HPDE6-E6E7 (cell line): ENCODE results near the gene YBEY.
A peak's percentile ranks its signal among the peaks of the same experiment; 100 is the strongest.
"Not testable (repeated sequence)": the region's sequence is repeated elsewhere in the genome, so short reads cannot be mapped to it uniquely, and the experiment has no call there.

ENCODE experiments used
- DNase-seq: peaks from one replicate; pipeline ENCODE4 v3.0.0; 2011; ENCODE audit warnings: missing footprints; ENCODE audit errors: extremely low spot score

YBEY gene

DNA sequence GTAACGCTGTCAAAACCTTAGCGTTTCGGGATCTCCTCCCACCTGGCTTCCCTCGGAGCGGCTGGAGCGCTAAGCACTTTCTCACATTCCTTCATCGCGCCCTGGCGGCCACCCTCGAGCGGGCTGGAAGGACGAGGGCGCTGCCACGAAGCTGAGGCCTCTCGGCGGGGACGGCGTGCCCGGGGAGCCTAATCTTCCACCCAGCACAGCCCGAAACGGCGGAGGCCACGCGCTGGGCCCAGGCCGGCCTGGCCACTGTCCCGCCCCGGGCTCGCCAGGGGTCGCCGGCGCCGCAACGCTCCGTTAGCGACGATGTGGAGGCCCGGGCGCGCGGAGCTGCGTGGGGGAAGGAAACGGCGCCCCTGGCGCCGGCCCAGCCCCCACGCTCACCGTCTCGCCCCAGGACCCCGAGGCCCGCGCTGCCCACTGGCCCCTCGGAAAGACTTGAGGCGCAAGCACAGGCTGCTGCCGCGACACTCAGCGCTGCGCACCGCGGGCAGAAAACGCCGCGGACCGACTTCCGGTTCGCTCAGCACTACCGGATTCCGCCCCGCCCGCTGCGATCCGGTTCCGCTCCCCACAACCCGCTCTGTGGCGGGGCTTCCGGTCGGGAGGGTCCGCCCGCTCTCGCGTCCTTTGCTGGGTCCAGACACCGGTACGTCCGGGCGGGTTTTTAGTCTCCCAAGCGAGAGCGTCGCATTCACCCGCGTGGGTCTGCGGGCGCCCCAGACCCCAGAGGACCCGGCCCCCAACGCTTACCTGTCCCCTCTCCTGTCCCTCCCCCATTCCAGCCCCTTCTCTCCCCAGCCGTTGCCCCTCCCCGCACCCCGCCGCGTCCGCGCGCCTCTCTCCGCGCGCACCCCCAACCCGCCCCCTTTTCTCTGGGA is at the start of gene YBEY:
YBEY (plus strand) TSS at position 582 of the 887 bp plus-strand sequence. CDS start 572 bp downstream, outside the sequence.
- peak; percentile 89 for DNase-seq

DNA sequence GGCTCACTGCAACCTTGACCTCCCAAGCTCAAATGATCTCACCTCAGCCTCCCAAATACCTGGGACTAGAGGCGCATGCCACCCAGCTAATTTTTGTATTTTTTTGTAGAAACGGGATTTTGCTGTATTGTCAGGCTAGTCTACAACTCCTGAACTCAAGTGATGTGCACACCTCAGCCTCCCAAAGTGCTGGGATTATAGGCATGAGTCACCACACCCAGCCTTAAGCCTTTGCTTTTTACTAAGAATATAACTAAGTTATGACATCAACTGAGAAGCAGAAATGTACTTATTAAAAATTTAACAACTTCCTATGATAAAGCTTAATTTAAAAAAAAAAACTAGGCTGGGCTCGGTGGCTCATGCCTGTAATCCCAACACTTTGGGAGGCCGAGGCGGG is 48.7 kb upstream of the YBEY start:
- no peak for DNase-seq

DNA sequence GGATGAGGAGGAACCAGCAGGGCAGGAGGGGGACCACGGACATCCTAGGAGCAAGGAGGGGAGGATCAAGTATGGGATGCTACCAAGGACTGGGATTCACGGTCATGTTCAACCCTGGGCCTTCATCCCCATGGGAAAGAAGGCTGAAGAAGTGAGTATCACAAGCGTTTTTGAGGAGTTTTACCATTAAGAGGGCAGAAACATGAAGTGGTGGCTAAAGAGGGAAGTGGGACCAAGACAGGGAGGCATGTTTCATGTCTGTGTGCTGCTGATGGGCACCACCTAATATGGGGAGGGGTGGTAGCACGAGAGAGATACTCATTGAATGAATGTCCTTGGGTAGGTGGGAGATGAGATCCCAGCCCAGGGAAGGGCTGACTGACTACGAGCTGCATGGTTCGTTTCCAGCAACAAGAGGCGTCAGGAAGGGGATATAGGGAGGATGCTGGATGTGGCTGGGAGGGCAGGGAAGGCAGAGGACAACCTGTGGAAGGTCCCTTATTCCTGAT is 46.3 kb upstream of the YBEY start:
- DNase-seq: no peak

DNA sequence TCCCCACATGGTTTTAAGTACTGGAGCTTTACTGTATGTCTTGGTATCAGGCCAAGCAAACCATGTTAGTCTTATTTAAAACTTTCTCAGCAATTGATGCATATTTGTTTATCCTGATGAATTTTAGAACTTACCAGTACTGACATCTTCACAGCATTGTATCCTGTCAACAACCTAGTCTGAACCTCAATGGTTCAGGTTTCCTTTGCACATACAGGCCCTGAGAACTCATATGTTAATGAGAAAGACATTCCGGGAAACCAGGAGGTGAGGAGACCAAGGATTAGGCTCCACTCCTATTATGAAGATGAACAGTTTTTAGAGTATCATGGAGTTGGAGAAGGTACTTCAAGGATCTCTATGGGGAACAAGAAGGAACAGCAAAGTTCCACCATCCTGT is 44.6 kb upstream of the YBEY start:
- not testable (repeated sequence) for DNase-seq

DNA sequence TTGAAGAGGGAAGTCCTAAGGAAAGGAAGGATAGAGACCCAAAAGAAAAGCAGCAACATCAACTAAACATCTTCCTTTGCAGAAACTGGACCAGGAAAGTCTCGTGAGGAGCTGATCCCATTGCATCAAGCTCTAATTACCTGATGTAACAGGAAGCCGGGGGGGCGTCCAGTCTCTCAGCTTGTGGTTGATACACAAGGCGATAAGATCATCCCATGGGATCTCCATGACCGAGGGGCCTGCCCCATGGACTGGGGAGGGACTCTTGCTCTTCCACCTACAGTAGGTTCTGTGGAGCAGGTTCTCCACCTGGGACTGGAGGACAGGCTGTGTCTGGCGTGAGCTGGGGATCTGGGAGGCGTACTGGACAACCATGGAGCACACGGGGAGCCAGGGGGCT is 42.8 kb upstream of the YBEY start:
- DNase-seq: no peak

- no peak for DNase-seq
These were observed 42.2 kb upstream of the YBEY start for GRCh38 chr21:46243960-46244361.

DNA sequence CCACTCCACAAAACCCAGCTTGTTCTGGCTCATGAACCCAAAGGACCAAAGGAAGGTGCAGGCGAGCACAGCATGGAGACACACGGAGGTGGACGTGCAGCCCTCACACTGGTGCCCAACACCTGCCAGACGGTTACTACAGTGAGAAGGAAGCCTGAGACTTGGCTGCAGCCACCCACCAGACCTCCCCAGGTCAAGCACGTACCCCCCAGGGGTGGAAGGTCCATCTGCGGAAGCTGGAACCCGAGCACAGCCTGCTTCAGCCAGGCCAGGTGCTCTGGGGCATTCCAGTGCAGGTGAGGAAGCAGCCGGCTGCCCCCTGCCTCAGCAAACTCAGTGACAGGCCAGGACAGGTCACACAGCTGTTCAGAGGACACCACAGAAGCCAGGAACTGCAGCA is 41.5 kb upstream of the YBEY start:
- DNase-seq: no peak

DNA sequence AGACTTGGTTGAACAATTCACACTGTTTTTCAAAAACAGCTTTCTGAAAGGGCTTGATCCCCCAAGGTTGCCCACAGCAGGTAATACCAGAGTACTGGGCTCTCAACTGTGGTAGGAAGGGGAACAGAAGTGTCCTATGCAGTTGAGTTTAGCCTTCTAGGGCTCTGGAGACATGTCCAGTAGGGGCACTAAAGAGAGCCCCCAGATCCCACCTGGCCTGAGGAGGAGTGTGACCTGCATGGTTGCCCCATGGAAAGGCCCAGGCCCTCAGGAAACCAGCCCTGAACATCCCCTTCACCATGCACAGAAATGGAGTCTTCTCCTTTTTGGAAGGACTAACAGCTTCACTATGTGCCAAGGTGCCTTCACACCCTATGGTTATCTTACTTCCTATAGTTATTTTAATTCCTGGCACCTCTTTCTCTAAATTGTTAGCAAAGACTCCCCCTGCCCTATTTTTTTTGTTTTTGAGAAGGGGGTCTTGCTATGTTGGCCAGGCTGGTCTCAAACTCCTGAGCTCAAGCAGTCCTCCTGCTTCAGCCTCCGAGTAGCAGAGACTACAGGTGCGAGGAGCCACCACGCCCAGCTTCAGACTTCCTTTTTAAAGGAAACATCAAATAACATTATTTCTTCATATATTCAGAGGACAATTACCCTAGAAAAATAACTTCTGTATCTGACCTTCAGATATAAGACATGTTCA is 40.8 kb upstream of the YBEY start:
- no peak for DNase-seq

GRCh38 chr21:46246345-46246744 is 39.8 kb upstream of the YBEY start:
- DNase-seq: no peak

- DNase-seq: no peak
These were observed 38.3 kb upstream of the YBEY start for GRCh38 chr21:46247699-46248421.

DNA sequence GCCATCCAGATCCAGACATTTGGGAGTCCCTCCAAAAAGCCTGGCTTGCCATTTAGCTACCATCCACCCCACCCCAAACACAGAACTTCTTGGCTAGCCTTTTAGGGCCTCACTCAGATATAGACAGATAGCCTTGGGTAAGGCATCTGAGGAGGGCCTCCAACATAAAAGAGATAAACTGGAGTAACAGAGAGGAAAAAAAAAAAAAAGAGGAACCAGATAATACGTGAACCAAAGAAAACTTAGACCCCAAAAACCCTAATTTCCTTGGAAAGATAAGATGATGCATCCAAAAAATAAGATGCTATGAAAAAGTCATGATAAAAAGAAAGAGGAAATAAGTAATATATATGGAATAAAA is 37.7 kb upstream of the YBEY start:
- DNase-seq: no peak

- no peak for DNase-seq
These were observed 37.3 kb upstream of the YBEY start for GRCh38 chr21:46248827-46249226.

DNA sequence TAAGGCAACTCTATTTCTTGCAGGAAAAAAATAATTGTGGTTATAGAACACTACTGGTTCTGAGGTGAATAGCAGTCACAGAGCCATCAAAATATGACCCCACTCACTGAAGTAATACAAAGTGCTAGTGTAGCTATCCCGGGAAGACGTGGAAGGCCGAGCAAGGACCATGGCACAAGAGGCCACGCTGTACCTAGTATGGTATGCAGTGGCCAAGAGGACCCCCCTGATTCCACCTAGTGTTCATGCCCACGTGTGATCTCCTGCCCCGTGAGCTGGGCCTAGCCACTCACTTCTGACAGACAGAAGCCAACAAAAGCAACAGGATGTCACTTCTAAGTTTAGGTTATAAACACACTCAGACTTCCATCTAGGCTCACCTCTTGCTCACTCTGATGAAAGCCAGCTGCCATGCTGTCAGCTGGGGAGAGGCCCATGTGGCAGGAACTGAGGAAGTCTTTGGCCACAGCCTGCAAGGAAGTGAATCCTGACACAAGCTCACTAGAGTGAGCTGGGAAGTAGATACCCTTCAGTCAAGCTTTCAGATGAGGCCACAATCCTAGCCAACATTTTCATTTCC is 35.9 kb upstream of the YBEY start:
- DNase-seq: no peak

DNA sequence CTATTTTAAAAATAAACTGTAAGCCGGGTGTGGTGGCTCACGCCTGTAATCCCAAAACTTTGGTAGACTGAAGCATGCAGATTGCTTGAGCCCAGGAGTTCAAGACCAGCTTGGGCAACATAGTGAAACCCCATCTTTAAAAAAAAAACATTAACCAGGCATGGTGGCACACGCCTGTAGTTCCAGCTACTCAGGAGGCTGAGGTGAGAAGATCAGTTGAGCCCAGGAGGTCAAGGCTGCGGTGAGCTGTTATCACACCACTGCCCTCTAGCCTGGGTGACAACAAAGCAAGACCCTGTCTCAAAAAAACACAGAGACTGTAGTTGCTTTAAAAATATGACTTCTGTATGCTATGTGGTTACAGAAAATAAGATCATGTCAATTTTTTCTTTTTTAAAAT is 33.3 kb upstream of the YBEY start:
- no peak for DNase-seq

DNA sequence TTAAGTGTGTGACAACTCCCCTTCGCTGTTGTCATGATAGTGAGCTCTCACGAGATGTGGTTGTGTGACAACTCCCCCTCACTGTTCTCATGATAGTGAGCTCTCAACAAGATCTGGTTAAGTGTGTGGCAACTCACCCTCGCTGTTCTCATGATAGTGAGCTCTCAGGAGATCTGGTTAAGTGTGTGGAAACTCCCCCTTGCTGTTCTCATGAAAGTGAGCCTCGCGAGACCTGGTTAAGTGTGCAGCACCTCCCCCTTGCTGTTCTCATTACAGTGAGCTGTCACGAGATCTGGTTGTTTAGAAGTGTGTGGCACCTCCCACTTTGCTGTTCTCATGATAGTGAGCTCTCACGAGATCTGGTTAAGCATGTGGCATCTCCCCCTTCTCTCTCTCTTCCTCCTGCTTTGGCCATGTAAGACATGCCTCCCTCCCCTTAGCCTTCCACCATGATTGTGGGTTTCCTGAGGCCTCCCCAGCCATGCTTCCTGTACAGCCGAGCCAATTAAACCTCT is 32.5 kb upstream of the YBEY start:
- no peak for DNase-seq

DNA sequence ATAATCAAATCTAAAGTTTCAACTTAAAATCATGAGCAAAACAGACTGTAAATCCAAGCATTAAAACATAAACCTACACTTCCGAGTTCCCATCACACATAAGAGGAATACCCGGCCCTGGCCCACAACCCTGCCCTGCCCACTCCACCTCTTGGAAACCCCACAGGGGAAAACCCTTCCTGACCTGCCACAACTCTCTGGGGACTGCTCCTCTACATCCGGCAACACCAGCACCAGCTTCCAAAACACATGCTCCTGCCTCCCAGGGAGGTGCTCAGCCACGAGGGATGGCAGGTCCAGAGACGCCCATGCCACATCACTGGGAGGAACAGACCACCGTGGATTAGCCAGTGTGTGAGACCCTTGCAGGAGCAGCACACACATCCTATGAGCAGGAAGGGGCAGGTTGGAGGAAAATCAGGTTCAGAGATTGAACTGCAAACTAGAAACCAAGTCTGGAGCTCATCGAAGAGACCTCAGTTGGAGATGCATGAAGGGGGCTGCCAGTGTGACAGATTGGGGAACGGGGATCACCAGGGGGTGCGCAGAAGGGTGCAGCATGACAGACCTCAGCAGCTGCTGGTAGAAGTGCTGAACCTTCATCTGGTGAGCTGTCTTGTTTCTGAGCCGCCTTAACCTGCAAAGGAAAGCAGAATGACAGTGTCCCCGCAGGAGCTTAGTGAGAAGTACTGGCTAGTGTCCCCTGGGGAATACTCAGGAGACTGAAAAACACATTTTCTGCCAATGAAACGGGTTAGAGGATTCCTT is 31.8 kb upstream of the YBEY start:
- no peak for DNase-seq

DNA sequence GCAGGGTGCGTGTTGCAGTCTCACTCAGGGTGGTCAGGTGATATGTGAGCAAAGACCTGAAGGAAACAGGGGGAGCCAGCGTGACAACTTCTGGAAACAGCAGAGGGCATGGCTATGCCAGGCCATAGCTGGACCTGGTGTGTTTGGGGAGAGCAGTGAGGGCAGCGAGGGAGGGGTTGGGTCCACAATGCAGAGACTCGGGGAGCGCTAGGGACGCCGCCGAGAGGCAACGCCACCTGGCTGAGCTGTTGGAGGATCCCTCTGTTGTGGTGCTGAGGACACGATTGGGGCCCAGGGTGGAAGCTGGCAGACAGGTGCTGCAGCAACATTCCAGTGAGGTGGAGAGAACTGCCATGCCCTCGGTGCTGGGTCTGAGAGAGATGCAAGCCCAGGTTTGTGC is 31.0 kb upstream of the YBEY start:
- DNase-seq: no peak

DNA sequence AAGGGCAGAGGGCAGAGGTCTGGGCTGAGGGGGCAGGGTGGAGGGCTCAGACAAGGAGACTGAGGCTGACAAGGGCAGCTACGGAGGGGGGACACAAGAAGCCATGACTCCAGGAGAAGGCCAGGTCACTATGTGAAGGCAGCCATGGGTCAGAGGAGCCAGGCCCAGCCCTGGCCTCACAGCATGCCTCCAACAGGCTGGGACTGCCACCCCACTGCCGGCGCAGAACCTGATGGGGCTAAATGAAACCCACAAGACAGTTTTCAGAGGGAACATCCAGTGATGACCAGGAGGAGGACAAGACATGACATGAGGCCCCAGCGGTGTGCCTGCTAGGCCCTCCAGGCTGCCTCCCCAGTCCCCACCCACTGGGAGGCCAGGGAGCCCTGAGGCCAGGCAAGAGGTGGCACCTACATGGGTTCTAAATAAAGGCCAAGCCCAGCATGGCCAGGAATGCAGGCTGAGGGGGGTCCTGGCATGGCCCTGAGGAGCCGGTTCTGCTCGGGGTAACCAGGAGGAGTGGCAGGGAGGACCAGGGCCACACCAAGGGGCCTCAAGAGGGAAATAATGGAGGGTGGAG is 30.3 kb upstream of the YBEY start:
- DNase-seq: no peak

GRCh38 chr21:46256501-46256994 is 29.6 kb upstream of the YBEY start:
- no peak for DNase-seq

- no peak for DNase-seq
These were observed 22.0 kb upstream of the YBEY start for GRCh38 chr21:46264046-46264689.
